HG02943 (cell line): ENCODE measurements around the gene TMEM272.
"Not testable (repeated sequence)": the region's sequence is repeated elsewhere in the genome, so short reads cannot be mapped to it uniquely, and the experiment has no call there.

Source experiments
- ATAC-seq: cut with Tn5 transposase; IDR thresholded peaks from one replicate; pipeline ENCODE4 v1.9.1; 2021; ENCODE audit warnings: mild to moderate bottlenecking, low read depth, moderate library complexity; ENCODE audit not compliant: unreplicated experiment

TMEM272 gene

DNA sequence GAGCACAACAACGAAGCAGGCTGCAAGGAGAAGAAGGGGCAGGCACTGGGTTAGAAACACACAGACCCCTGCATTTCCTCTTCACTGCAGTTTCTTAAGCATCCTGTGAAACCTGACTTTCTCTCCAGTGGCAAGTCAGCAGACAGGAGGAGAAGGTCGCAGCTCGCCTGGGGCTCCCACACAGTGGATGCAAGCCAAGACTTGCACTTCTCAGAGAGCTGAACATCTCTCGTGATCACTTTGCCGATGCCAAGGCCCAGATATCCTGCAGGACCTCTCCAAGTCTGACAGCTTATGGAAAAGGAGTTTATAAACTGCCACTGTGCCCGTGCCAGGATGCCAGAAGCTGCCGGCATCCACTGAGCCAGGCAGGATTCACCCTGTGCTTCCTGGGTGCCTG, 18.4 kb downstream of the TMEM272 start:
- ATAC-seq = no peak

DNA sequence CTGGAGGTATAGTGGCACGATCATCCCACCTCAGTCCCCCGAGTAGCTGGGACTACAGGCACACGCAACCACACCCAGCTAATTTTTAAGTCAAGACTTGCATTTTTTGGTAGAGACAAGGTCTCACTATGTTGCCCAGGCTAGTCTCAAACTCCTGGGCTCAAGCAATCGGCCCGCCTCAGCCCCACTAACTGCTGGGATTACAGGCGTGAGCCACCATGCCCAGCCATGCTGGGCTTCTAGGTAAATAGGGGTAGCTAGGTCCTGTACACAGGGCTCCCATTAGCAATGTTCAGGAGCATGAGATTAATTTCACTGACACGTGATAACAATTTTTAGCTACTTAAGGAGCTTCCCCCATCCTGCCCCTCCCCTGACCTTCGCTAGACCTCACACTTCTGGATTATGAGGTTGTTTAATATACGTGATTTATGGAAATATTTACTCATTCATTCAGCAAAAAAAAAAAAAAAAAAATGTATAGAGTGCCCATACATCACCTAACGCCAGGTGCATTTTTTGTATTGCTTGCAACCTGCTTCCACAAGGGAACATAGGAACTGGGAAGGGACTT, 19.2 kb downstream of the TMEM272 start:
- no peak for ATAC-seq

DNA sequence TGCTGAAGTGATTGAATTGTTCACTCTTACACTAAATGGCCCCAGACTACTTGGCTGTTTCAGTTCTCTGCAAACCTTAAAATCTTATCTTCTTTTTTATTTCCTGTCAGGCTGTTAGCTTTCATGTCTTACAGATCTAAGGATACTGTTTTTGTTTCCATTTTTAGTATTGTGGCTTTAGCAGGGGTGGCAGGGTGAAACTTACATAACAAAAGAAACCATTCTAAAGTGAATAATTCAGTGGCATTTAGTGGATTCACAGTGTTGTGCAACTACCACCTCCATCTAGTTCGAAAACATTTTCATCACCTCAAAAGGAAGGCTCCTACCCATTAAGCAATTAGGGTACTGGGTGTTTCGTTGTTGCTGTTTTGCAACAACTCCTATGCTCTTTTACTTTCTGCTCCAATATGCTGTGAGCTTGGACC, 19.8 kb downstream of the TMEM272 start:
- no peak for ATAC-seq

DNA sequence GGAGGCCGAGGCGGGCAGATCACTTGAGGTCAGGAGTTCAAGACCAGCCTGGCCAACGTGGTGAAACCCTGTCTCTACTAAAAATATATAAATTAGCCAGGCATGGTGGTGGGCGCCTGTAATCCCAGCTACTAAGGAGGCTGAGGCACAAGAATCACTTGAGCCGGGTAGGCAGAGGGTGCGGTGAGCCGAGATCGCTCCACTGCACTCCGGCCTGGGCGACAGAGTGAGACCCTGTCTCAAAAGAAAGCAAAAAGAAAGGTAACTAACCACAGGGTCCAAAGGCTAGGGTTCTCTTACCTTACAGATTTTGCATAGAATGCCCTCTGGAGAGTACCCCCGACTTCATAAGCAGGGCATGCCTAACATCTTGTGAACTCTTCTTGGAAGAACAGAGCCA, 20.3 kb downstream of the TMEM272 start:
- not testable (repeated sequence) for ATAC-seq

DNA sequence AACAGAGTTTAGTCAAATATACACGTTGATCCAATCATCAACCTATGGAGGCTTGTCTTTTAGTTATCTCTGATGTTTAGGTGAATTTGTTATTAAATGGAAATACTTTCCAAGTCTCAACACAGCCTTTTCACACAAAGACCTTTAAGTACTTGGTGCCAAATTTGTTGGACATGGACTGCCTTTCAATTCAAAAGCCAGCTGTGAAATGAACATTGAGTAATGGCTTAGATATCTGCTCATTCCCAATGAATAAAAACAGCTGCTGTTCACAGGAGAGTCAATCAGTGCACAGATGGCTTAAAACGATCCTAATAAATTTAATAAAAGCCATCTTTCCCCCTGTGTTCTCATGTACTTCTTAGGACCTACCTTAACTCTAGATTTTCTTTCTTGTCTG, 21.1 kb downstream of the TMEM272 start:
- no peak for ATAC-seq

DNA sequence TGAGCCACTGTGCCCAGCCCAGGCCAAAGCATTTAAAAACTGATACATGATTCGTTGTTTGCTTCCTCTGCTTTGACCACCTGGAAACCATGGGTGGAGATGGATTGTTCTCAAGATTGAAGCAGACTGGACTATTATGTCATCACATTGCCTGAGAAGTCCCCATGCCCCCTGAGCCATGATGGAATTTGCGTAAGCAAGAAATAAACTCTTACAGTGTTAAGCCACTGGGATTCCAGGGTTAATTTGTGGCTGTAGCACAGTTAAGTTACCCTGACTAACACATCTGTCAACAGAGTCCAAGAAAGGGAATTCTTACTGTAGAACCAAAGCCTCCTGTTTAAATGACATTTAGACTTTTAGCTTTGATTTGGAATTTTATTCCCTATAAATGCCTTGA, 21.6 kb downstream of the TMEM272 start:
- ATAC-seq = no peak

DNA sequence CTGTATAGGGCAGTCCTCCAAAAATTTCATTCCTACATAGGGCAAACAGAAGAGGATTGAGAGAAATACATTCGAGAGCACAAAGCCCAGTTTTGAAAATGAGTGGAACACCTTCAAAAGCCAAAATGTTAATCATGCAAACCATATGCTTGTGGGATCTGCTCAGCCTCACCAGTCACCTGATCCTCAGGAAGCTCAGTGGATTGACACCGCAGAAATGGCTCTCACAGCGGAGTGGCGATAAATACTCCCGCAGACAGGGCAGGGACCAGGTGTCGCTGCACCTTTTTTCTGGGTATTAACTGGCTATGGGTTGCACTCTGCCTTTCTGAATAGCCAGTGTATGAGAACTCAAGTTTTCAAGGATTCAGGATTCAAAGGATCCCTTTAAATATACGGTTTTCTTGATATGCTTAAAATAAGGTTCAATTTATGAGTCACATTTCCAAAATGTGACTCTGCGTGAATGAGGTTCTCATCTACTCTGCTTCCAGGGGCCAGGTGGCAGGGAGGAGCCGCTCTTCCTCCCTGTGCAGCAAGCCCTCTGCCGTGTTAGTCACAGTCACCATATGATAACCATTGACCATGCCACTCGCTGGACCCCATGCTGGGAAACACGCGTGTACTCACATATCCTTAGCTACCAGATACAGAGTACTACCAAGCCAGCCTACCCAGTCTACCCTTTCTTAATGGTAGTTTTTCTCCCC, 22.7 kb downstream of the TMEM272 start:
- no peak for ATAC-seq

DNA sequence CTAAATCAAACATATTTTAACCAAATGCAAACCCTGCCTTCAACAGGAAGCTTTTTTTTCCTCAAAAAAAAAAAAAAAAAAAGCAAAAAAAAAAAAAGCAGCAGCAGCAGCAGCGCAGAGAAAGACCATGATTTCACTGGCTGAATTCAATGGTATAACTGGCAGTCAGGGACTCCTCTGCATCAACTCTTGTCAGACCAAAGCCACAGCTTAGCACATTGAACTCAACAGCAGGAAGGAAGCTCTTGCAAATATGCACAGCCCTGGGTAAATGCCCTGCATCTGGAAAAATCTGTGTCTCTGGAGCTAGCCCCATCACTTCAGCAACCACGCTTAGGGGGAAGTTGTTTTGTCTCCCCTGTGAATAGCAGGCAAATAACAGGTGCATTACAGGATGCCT, 23.4 kb downstream of the TMEM272 start:
- ATAC-seq = no peak

DNA sequence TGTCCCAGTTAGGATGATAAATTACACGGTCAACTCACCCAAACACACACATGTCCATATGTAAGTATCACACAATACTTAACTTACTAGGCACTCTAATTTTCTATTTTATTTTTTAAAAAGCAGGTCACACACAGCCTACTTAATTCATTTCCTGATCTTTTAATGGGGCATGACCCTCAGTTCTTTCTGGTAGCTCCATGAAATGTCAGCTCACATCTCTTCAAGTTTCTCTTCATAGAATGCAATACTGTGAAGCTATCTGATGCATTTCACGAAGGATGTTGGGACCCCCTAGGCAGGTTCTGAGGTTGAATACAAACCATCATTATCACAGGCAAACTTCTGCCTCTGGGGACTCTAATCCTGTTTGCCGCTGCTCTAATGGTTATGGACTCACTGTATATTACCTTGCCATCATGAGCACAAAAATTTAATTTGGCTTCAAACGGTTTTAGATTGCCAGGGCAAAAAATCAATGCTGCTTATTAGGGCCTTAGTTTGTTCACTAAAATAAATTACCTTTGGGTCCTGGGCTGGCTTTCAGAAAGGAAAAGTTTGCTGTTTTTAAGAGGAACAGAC, 24.9 kb downstream of the TMEM272 start:
- no peak for ATAC-seq

DNA sequence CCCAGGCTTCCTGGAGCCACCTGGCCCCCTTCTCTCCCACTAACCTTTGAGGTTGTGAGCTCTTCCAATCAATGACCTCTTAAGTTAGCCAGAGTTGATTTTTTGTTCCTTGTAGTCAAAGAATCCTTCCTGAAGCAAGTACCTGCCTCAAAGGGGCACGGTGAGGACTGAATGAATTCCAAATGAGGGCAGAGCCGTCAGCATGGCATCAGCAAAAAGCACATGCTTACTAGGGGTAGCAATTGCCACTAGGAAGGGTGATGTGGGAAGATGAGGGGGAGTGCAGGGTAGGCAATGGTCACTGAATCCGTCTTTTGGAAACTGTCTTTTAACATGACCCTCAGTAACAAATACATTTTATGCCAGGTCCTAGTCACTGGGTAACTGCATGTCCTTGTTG, 25.4 kb downstream of the TMEM272 start:
- ATAC-seq = no peak

DNA sequence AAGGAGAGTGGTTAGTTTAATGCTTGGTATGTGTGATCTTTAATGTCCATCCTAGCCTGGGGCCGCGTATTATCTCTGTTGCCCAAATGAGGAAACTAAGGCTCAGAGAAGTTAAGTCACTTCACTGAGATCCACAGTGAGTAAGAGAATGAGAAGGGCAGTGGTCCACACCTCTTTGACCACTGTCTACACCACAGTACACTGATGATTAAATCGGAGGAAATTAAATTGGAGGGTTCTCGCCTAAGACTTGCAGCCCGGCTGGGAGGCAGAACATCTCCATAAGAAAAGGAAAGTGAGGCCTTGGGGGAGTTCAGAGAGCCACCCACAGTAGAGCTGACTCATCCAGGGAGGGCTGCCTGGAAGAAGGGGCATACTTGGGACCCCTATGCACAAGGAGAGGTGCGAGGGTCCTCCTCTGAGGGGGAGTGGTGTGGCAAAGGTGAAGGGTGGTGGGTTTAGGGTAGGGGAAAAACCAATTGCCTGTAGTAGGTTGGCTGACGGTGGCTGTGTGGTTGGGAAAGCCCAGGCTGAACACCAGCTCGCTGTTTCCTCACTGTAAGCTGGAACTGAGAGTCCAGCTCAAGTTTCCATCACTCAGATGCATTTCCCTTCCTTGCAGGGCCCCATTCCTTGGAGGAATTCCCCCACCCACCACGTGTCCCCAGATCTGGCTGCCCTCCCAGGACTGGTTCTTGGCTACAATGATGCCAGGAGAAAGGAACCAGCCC, 26.0 kb downstream of the TMEM272 start:
- ATAC-seq = no peak

DNA sequence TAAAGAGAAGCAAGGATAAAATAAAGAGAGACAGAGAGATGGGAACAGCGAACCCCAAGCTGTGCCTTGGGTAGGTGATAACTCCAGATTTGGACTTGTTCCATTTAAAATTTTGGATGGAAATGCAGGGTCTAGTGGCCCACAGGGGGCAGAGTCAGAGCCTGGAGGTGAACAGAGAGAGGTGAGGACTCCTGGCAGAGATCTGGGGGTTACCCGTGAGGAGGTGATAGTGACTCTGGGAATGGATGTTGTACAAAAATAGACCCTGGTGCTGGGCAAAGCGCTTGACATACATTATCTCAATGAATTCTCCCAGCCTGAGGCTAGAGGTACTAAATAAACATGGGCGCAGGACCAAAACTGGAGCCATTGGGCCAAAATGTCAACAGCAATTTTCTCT, 26.7 kb downstream of the TMEM272 start:
- no peak for ATAC-seq

DNA sequence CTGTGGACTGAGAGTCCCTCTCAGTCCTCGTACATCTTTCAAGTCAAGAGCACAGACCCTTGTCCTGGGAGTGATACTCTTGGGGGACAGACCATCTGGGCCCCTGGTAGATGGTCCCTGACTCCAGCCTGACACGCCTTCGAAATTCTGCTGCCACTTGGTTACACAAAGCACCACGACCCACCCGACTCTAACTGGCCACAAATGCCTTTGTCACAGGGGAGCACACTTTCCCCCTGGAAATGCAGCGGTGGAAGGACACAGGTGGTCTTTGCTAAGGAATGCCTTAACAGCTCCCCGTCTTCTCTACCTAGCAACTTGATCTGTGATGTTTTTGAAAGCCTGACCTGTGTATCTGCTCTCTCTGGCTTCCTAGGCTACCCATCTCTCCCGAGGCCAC, 27.3 kb downstream of the TMEM272 start:
- ATAC-seq = no peak

DNA sequence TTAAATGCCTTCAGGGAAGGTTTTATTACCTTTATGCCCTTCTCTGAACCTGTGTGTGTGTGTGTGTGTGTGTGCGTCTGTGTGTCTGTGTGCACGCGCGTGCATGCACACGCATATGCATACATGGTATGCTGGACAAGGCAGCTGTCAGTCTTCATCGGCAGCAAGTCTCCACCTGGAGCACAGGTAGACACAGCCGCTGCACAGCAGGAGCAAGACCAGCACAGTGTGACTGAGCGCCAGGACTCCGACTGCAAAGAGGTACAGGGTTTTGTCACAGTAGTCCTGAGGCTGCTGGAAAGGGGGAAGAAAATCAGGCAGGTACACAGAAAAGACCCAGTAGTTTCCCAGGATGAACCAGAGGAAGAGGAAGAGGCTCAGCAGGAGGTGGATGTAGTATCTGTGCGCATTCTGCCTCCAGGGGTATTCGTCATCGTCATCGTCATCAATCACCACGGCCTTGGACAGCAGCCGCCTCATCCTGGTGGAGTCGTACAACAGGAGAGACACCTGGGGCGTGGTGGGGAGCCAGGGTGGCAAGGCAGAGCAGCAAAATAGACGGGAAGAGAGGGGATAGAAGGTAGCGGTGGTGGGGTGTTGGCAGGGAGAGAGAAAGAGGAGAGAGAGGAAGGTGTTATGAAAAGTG, 28.2 kb downstream of the TMEM272 start:
- no peak for ATAC-seq

DNA sequence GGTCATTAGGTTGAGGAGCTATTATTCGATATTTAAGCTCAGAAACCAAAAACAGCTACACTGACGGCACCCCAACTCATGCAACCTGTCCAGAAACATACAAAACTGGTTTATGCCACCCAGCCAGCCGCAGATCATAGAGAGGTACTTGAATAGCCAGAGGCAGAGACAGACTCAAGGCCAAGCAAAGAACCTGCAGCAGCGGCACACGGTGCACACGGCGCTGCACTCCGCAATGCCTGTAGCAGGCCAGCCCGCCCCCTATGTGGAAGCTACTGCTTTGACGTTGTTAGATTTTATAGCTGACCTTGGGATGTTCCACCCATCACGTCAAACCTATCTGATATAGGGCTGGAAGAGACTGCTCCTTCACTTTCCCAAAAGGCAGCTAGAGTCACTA, 29.1 kb downstream of the TMEM272 start:
- ATAC-seq = no peak

DNA sequence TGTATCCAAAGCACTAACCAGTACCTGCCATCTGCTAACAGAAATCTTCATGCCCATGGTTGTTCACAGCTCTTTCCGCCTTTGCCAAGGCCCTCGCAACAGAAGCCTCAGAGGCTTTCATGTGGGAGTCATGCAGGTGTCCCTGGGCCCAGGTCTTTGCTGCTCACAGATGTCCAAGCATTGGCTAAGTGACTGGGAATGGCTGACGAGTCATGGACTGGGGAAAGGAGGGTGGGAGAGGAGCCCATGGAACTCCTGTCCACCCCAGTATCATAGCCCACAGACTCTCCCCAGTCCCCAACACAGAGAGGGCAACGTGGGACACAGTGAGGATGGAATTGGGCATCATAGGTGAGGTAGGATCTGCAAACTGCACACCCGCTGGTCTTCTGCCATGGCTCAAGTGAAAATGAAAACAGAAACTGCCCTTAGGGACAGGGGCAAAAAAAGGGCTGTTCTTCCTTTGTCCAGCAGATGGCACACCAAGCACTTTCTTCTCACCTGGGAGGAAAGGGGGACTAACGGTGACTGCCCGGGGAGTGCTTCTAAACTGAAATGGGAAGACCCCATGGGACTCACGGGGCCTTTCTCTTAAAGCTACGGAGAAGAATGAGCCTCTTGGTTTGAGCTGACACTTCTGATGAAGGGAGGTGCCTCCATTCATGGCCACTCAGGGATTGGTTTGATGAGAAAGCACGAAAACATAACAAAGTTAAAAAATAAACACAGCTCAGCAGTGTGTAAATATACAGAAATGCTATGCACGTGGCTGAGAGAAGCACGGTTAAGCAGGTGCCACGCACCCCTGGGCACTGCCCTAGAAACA, 29.9 kb downstream of the TMEM272 start:
- ATAC-seq = peak; percentile 64

DNA sequence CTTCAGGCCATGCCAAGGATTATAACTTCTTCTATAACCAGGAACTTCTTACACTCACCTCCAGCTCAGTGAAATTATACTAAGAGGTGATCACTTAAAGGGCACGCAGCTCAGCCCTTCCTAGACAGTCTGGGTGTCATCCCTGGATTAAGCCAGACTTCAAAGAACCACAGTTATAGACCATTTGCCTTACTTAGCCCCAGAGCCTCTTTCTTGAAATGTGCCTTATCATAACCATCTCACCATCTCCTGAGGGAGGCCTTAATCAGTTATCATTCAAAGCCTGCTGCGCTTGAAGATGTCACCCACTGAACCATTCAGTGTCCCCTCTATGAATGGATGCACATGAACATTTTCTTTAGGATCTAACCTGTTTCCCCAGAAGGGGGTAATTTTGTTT, 30.9 kb downstream of the TMEM272 start:
- ATAC-seq = no peak

DNA sequence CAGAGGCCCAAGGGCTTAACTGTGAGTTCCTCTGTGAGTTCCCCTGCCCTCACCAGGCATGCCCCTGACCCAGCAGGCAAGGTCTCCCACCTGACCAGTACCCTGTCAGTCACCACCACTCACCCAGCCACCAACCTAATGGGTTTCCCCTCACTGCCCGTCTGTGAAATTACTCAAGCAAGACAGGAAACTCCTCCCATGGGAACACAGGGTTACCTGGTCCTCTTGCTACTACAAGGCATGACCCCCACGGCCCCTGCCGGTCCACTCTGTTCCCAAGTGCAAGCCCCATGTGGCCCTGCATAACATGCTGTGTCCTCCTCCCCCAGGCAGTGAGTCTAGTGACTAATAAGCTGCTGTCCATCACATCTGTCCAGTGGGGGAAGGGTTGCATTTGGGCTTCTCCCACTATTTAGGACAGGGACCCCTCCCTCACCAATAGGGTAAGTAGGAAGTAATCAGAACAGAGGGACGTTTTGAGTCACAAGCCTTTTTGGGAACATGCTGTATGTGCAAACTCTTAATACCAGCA, 33.0 kb downstream of the TMEM272 start:
- no peak for ATAC-seq

DNA sequence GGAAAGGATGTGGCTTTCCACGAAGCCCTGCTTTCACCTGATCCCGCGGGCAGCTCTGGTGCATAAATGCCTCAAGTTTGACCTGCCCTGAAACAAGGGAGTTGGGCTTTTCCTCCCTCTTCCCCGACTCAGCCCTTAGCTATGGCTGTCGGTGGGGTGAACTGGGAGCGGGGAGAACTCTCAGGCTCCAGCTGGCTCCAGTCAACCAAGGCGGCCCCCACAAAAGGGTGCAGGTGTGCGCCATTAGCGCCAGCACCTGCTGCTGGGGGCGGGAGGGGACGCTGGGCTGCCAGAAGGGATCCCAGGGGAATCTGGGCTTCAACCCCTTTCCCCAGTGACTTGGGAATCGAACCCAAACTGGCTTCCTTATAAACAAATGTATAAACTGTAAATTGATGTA, 33.9 kb downstream of the TMEM272 start:
- no peak for ATAC-seq

DNA sequence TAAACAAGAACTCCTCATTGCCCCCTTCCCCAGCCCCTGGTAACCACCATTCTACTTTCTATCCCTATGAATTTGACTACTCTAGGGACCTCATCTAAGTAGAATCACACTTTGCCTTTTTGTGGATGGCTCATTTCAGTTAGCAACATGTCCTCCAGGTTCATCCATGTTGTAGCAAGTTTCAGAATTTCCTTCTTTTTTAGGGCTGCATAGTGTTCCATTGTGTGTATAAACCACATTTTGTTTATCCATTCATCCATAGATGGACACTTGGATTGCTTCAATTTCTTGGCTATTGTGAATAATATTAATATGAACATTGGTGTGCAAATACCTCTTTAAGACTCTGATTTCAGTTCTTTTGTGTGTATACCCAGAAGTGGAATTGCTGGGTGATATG, 36.2 kb downstream of the TMEM272 start:
- no peak for ATAC-seq
